ENCODE data around the gene SLC26A8. TPM values are rescaled to one million over a fixed set of nuclear protein-coding genes. Genes with fewer than 3 reads are reported as not detected.
"Not testable (repeated sequence)": the region's sequence is repeated elsewhere in the genome, so short reads cannot be mapped to it uniquely, and the experiment has no call there.

SLC26A8 gene
- total and polyA plus RNA-seq, 9 donors: 0.07 to 0.17 (median 0.10) TPM; not detected in 4

DNA sequence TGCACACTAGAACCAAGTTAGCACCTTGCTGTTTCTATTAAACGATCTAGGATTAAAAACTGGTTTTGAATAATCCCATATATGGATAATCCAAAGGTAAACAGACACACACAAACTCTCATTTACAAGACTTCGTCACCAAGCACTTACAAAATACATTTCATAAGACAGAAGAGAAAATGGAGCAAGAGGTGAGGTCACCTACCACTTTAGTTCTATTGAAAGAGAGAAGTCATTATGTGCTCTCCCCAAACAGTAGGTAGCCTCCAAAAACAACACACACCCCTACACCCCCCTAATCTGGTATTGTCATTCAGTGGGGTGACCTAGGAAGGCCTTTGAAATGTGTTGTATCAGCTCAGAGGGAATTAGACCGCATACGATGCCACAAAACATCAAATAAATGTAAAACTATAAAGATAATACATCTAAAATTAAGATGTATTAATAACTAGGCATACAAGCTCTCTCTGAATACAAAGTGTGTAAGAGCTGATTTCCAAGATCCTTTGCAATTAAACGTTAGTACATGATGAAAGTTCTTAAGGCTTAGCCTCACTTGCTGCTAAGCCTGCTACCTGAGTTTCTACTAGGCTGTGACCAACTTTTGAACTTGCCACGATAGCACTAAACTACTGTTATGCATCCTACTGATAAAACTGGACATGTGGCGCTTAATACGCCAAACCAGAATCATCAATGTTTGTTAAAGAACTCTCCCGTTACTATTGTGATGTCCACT lies 105.2 kb downstream of the SLC26A8 start:
- Histone ChIP-seq H3K4me1 (ENCODE audit: insufficient read depth) (peaks cover 3% of the 10 kb centered on the region), H3K4me3 (peak overlapping the region; percentile 89), H3K27me3 (no peaks in the 10 kb centered on the region), H3K36me3 (no peaks in the 10 kb centered on the region), H3K9me3 (no peaks in the 10 kb centered on the region), H3K27ac (no peak overlapping the region)
- 26 to 34% (median 27%) methylated on average over 9 of the region's 9 CpGs for WGBS, 3 donors
- TF ChIP-seq EP300 (IDR thresholded peaks at IDR 0.05) (no peak), POLR2A (IDR thresholded peaks at IDR 0.05) (no peak)
- TF ChIP-seq, protein P1, sequence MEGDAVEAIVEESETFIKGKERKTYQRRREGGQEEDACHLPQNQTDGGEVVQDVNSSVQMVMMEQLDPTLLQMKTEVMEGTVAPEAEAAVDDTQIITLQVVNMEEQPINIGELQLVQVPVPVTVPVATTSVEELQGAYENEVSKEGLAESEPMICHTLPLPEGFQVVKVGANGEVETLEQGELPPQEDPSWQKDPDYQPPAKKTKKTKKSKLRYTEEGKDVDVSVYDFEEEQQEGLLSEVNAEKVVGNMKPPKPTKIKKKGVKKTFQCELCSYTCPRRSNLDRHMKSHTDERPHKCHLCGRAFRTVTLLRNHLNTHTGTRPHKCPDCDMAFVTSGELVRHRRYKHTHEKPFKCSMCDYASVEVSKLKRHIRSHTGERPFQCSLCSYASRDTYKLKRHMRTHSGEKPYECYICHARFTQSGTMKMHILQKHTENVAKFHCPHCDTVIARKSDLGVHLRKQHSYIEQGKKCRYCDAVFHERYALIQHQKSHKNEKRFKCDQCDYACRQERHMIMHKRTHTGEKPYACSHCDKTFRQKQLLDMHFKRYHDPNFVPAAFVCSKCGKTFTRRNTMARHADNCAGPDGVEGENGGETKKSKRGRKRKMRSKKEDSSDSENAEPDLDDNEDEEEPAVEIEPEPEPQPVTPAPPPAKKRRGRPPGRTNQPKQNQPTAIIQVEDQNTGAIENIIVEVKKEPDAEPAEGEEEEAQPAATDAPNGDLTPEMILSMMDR (IDR thresholded peaks at IDR 0.05): no peak
- intact Hi-C loops (cut with DNase I): no loop called here
- no peak for DNase-seq

DNA sequence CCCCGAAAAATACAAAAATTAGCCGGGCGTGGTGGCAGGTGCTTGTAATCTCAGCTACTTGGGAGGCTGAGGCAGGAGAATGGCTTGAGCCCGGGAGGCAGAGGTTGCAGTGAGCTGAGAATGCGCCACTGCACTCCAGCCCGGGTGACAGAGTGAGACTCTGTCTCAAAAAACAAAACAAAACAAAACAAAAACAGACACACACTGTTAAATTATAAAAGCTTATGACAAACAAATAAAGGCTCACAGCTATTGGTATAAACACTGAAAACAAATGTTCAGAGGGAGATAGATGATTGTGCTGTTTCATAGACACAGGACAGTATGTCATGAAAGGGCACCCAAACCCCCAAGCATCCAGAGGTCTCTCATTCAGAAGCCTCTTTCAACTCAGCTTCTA lies 107.5 kb downstream of the SLC26A8 start:
- H3K27ac ChIP-seq; H3K4me1 ChIP-seq (ENCODE audit: insufficient read depth); DNase-seq; H3K36me3 ChIP-seq; H3K9me3 ChIP-seq; intact Hi-C loops (cut with DNase I); H3K4me3 ChIP-seq; H3K27me3 ChIP-seq: not testable (repeated sequence)
- WGBS, 3 donors: 90 to 95% (median 93%) methylated on average over 6 of the region's 6 CpGs

DNA sequence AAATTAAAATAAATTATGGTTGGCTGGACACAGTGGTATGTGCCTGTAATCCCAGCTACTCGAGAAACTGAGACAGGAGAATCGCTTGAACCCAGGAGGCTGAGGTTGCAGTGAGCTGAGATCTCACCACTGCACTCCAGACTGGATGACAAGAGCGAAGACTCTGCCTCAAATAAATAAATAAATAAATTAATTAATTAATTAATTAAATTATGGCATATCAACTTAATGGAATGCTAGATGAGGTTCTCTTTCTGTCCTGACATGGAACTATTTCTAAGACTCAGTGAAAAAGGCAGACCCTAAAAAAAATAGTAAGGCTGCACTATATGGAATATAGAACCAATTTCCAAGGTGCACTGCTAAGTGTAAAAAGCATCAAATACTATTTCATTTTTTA lies 108.4 kb downstream of the SLC26A8 start:
- H3K27ac ChIP-seq: no peak overlapping the region
- H3K4me1 ChIP-seq (ENCODE audit: insufficient read depth): peaks cover 3% of the 10 kb centered on the region
- TF ChIP-seq POLR2A (IDR thresholded peaks at IDR 0.05): no peak
- TF ChIP-seq, protein P1 (IDR thresholded peaks at IDR 0.05): no peak
- TF ChIP-seq EP300 (IDR thresholded peaks at IDR 0.05): no peak
- intact Hi-C loops (cut with DNase I): no loop called here
- H3K9me3 ChIP-seq: no peaks in the 10 kb centered on the region
- no peak overlapping the region for H3K4me3 ChIP-seq
- H3K36me3 ChIP-seq: no peaks in the 10 kb centered on the region
- DNase-seq: no peak
- WGBS, 3 donors: 96 to 99% (median 99%) methylated on average over 3 of the region's 3 CpGs
- H3K27me3 ChIP-seq: no peaks in the 10 kb centered on the region

DNA sequence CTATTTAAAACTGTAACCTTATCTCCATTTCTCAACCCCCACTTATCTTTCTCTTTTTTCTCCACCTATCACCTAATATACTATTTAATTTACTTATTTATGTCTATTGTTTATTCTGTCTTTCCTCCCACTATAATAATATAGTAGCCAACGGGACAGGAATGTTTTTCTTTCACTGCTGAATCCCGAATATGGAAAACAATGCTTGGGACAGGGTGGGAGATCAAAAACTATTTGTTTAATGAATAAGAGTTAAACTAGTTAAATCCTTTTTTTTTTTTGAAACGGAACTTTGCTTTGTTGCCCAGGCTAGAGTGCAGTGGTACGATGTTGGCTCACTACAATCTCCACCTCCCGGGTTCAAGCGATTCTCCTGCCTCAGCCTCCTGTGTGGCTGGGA lies 109.9 kb downstream of the SLC26A8 start:
- no peaks in the 10 kb centered on the region for H3K9me3 ChIP-seq
- H3K27ac ChIP-seq: no peak overlapping the region
- intact Hi-C loops (cut with DNase I): no loop called here
- DNase-seq: no peak
- no peaks in the 10 kb centered on the region for H3K36me3 ChIP-seq
- H3K27me3 ChIP-seq: no peaks in the 10 kb centered on the region
- no peaks in the 10 kb centered on the region for H3K4me1 ChIP-seq (ENCODE audit: insufficient read depth)
- TF ChIP-seq POLR2A (IDR thresholded peaks at IDR 0.05): no peak
- TF ChIP-seq EP300 (IDR thresholded peaks at IDR 0.05): no peak
- TF ChIP-seq, protein P1 (IDR thresholded peaks at IDR 0.05): no peak
- no peak overlapping the region for H3K4me3 ChIP-seq
- WGBS, 3 donors: 78 to 82% (median 82%) methylated on average over 6 of the region's 6 CpGs

DNA sequence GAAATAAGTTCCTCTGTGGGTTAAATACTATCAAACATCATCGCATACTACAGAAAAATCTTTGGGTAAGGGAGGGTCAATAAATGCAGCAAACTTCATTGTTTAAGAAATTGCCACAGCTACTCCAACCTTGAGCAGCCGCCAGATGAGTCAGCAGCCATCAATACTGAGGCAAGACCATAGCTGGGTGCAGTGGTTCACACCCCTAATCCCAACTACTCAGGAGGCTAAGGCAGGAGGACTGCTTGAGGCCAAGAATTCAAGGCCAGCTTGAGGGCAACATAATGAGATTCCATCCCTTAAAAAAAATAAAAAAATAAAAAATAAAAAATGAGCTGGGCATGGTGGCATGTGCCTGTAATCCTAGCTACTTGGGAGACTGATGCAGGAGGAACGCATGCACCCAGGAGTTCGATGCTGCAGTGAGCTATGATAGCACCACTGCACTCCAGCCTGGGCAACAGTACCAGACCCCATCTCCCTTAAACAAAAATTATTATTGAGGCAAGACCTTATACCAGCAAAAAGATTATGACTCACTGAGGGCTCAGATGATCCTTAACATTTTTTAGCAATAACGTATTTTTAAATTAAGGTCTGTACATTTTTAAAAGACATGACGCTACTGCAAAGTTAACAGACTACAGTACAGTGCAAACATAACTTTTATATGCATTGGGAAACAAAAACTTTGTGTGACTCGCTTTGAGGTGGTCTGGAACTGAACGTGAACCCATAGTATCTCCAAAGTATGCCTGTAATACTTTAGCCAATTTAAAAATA lies 112.4 kb downstream of the SLC26A8 start:
- intact Hi-C loops (cut with DNase I): no loop called here
- no peaks in the 10 kb centered on the region for H3K4me1 ChIP-seq (ENCODE audit: insufficient read depth)
- H3K27me3 ChIP-seq: no peaks in the 10 kb centered on the region
- H3K36me3 ChIP-seq: no peaks in the 10 kb centered on the region
- no peaks in the 10 kb centered on the region for H3K9me3 ChIP-seq
- no peak for DNase-seq
- TF ChIP-seq, protein P1 (IDR thresholded peaks at IDR 0.05): no peak
- no peak for TF ChIP-seq EP300 (IDR thresholded peaks at IDR 0.05)
- TF ChIP-seq POLR2A (IDR thresholded peaks at IDR 0.05): no peak
- H3K4me3 ChIP-seq: no peak overlapping the region
- H3K27ac ChIP-seq: no peak overlapping the region
- WGBS, 3 donors: 91 to 95% (median 94%) methylated on average over 8 of the region's 8 CpGs

DNA sequence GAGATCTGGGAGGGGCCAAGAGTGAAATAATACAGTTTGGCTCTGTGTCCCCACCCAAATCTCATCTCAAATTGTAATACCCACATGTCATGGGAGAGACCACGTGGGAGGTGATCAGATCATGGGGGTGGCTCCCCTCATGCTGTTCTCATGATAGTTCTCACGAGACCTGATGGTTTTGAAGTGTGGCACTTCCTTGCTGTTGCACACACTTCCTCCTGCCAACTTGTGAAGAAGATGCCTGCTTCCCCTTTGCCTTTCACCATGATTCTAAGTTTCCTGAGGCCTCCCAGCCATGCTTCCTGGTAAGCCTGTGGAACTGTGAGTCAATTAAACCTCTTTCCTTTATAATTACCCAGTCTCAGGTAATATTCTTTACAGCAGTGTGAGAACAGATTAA lies 114.9 kb downstream of the SLC26A8 start:
- DNase-seq; H3K27ac ChIP-seq; H3K4me1 ChIP-seq (ENCODE audit: insufficient read depth); H3K27me3 ChIP-seq; H3K4me3 ChIP-seq; H3K36me3 ChIP-seq; intact Hi-C loops (cut with DNase I); H3K9me3 ChIP-seq: not testable (repeated sequence)
- 95 to 97% (median 96%) methylated on average over 2 of the region's 2 CpGs for WGBS, 3 donors

DNA sequence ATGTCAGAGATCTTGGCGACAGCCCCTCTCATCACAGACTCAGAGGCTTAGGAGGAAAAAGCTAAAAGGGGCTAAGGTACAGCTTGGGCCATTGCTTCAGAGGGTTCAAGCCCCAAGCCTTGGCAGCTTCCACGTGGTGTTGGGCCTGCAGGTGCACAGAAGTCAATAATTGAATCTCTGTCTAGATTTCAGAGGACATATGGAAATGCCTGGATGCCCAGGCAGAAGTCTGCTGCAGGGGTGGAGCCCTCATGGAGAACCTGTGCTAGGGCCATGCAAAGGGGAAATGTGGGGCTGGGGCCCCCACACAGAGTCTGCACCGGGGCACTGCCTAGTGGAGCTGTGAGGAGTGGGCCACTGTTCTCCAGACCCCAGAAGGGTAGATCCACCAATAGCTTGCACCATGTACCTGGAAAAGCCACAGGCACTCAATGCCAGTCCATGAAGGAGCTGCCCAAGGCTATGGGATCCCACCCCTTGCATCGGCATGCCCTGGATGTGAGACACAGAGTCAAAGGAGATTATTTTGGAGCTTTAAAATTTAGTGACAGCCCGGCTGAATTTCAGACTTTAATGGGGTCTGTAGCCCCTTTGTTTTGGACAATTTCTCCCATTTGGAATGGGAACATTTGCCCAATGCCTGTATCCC lies 115.6 kb downstream of the SLC26A8 start:
- H3K4me3 ChIP-seq; H3K36me3 ChIP-seq; H3K27ac ChIP-seq; H3K27me3 ChIP-seq; H3K4me1 ChIP-seq (ENCODE audit: insufficient read depth); H3K9me3 ChIP-seq; intact Hi-C loops (cut with DNase I); DNase-seq: not testable (repeated sequence)
- WGBS, 3 donors: 96 to 100% (median 98%) methylated on average over 5 of the region's 5 CpGs
